SU-DHL-6 (cell line): ENCODE data around the gene KLF13.

Experiments
- H2AFZ ChIP-seq: fragments of 200-600 bp; sonication (generic); 2 replicates; pipeline ENCODE4 v1.6.1; 2014; ENCODE audit warnings: low read depth, mild to moderate bottlenecking, moderate library complexity, mixed read lengths, antibody characterized with exemption, low read length; ENCODE audit not compliant: severe bottlenecking
- H3F3A ChIP-seq: fragments of 200-600 bp; shearing (Covaris generic); 2 replicates; pipeline ENCODE4 v1.6.0; 2016; ENCODE audit warnings: antibody characterized with exemption, mild to moderate bottlenecking; ENCODE audit not compliant: insufficient read depth
- H3K27ac ChIP-seq: fragments of 200-600 bp; sonication (generic); 2 replicates; pipeline ENCODE4 v1.5.1; 2016; ENCODE audit warnings: low read depth, mild to moderate bottlenecking, low read length, moderate library complexity, mixed read lengths
- H3K27me3 ChIP-seq: fragments of 200-600 bp; sonication (generic), shearing (Covaris generic); 2 replicates; pipeline ENCODE4 v1.6.0; 2014; ENCODE audit warnings: mild to moderate bottlenecking, low read length
- H3K36me3 ChIP-seq: fragments of 200-600 bp; sonication (generic); 2 replicates; pipeline ENCODE4 v1.6.1; 2014; ENCODE audit warnings: mild to moderate bottlenecking, low read length, mixed read lengths
- H3K4me2 ChIP-seq: fragments of 300-600, 200-600 bp; shearing (Covaris generic), sonication (generic); 2 replicates; pipeline ENCODE4 v1.6.0; 2014; ENCODE audit warnings: low read length, low read depth, mild to moderate bottlenecking; ENCODE audit not compliant: poor library complexity, severe bottlenecking
- H3K4me3 ChIP-seq: fragments of 200-600 bp; sonication (generic); 2 replicates; pipeline ENCODE4 v1.5.1; 2014; ENCODE audit warnings: antibody characterized with exemption, low read length, mild to moderate bottlenecking, mixed read lengths; ENCODE audit not compliant: insufficient read depth, poor library complexity, severe bottlenecking
- H3K79me2 ChIP-seq: fragments of 200-600 bp; sonication (generic); 2 replicates; pipeline ENCODE4 v1.6.1; 2014; ENCODE audit warnings: mild to moderate bottlenecking, low read length, moderate library complexity; ENCODE audit not compliant: insufficient read depth
- H3K9ac ChIP-seq: fragments of 200-600 bp; sonication (generic); 2 replicates; pipeline ENCODE4 v1.7.0; 2014; ENCODE audit warnings: mild to moderate bottlenecking, low read length
- H3K9me2 ChIP-seq: fragments of 200-600 bp; sonication (generic); replicated peaks from 2 replicates; pipeline ENCODE4 v1.6.1; 2014; ENCODE audit warnings: low read length; ENCODE audit not compliant: insufficient read depth
- H3K9me3 ChIP-seq: fragments of 200-600 bp; sonication (generic); 2 replicates; pipeline ENCODE4 v1.6.1; 2014; ENCODE audit warnings: low read length, mixed read lengths; ENCODE audit not compliant: insufficient read depth
- H4K20me1 ChIP-seq: fragments of 200-600 bp; sonication (generic); 2 replicates; pipeline ENCODE4 v1.6.1; 2014; ENCODE audit warnings: low read depth, mild to moderate bottlenecking, antibody characterized with exemption, low read length, moderate library complexity, mixed read lengths
- EZH2phosphoT487 ChIP-seq: fragments of 200-600 bp; sonication (generic), shearing (Covaris generic); conservative IDR thresholded peaks from 2 replicates; pipeline ENCODE4 v1.6.1; 2018; ENCODE audit warnings: mild to moderate bottlenecking, antibody characterized with exemption, low read length, moderate library complexity, mixed read lengths
- TF ChIP-seq, protein P1 (sequence below): fragments of 200-600 bp; sonication (generic); IDR thresholded peaks from one replicate; pipeline ENCODE4 v1.5.1; 2017; ENCODE audit warnings: antibody characterized with exemption, mild to moderate bottlenecking, low read length, moderate library complexity; ENCODE audit not compliant: insufficient read depth, poor library complexity, severe bottlenecking

KLF13 gene

GRCh38 chr15:31330111-31330785 is 3.6 kb downstream of the KLF13 start:
- TF ChIP-seq EZH2phosphoT487, result no peak
- TF ChIP-seq, protein P1, sequence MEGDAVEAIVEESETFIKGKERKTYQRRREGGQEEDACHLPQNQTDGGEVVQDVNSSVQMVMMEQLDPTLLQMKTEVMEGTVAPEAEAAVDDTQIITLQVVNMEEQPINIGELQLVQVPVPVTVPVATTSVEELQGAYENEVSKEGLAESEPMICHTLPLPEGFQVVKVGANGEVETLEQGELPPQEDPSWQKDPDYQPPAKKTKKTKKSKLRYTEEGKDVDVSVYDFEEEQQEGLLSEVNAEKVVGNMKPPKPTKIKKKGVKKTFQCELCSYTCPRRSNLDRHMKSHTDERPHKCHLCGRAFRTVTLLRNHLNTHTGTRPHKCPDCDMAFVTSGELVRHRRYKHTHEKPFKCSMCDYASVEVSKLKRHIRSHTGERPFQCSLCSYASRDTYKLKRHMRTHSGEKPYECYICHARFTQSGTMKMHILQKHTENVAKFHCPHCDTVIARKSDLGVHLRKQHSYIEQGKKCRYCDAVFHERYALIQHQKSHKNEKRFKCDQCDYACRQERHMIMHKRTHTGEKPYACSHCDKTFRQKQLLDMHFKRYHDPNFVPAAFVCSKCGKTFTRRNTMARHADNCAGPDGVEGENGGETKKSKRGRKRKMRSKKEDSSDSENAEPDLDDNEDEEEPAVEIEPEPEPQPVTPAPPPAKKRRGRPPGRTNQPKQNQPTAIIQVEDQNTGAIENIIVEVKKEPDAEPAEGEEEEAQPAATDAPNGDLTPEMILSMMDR, result no peak
- Histone ChIP-seq H3K27me3 (no peaks in the 10 kb centered on the region), H3K9ac (no peak overlapping the region), H3K9me2 (no peaks in the 10 kb centered on the region), H3K4me3 (no peak overlapping the region), H3K9me3 (no peaks in the 10 kb centered on the region), H3K27ac (no peak overlapping the region), H4K20me1 (peaks cover 5% of the 10 kb centered on the region), H3K36me3 (no peaks in the 10 kb centered on the region), H3K79me2 (peaks cover 59% of the 10 kb centered on the region), H3K4me2 (no peak overlapping the region), H2AFZ (no peak overlapping the region), H3F3A (peaks cover 12% of the 10 kb centered on the region)

DNA sequence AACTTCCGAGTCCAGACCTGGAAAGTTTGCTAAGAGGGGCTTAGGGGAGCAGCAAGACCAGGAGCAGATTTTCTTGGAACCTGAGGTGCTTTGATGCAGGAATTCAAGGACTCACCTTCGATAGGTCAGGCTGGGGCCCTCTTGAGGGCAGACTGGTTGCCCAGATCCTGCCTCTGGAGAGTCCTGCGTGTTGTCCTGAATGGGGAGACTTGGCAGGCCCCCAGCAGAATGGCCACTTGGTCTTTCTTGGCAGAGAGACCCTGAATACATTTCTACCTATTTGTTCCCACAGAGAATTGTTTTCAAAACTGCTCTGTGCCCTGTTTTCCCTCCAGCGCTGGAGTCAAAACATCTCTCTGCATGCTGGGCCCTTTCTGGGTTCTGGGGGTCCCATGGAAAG is 4.2 kb downstream of the KLF13 start:
- H3K9ac ChIP-seq, result no peak overlapping the region
- no peak for TF ChIP-seq EZH2phosphoT487
- TF ChIP-seq, protein P1, result no peak
- H4K20me1 ChIP-seq, result peaks cover 5% of the 10 kb centered on the region
- no peak overlapping the region for H3K4me2 ChIP-seq
- H3K9me2 ChIP-seq, result no peaks in the 10 kb centered on the region
- H3K79me2 ChIP-seq, result peaks cover 63% of the 10 kb centered on the region
- H3K9me3 ChIP-seq, result no peaks in the 10 kb centered on the region
- no peaks in the 10 kb centered on the region for H3K36me3 ChIP-seq
- peaks cover 10% of the 10 kb centered on the region for H3F3A ChIP-seq
- no peak overlapping the region for H3K4me3 ChIP-seq
- H3K27ac ChIP-seq, result no peak overlapping the region
- H3K27me3 ChIP-seq, result no peaks in the 10 kb centered on the region
- H2AFZ ChIP-seq, result no peak overlapping the region

GRCh38 chr15:31331389-31331788 is 4.8 kb downstream of the KLF13 start:
- no peak overlapping the region for H3K9ac ChIP-seq
- H3K27me3 ChIP-seq, result no peaks in the 10 kb centered on the region
- H3F3A ChIP-seq, result peaks cover 10% of the 10 kb centered on the region
- H3K4me2 ChIP-seq, result no peak overlapping the region
- H3K36me3 ChIP-seq, result no peaks in the 10 kb centered on the region
- no peaks in the 10 kb centered on the region for H3K9me3 ChIP-seq
- no peak overlapping the region for H3K4me3 ChIP-seq
- peaks cover 68% of the 10 kb centered on the region for H3K79me2 ChIP-seq
- no peak overlapping the region for H3K27ac ChIP-seq
- H2AFZ ChIP-seq, result no peak overlapping the region
- no peak for TF ChIP-seq EZH2phosphoT487
- TF ChIP-seq, protein P1, result no peak
- no peaks in the 10 kb centered on the region for H3K9me2 ChIP-seq
- H4K20me1 ChIP-seq, result peaks cover 9% of the 10 kb centered on the region
